ENCODE measurements around the gene FBXO21. TPM values are rescaled to one million over a fixed set of nuclear protein-coding genes. Genes with fewer than 3 reads are reported as not detected.

The FBXO21 gene
- total RNA-seq, 4 donors from 2014 or later: 42.7 to 141 (median 80.4) TPM

DNA sequence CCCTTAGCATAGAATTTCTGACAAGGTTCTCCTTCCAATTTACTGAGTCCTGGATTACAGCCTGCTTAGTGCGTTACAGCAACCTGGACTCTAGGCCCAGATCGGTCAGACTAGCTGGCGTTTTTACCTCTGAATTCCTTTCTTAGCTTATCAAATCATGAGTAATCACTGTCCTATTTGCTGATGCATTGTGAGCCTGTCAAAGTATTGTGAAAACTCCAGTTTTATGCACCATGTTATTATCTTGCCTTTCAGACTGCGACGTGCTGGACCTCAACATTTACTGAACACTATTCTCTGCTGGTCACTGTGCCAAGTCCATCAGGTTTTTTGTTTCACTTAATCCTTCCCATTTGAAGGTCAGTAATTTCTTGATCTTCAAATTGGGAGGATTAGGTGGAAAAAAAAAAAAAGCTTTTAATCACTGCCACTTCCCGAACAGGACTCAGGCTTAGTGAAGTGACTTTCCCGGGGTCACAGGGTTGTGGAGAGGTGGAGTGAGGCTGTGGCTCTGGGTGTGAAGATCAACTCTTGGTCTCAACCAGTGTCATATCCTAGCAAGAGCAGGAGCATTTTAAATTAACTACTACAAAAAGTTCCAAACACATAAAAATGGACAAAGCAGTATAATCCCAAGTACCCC, 31.2 kb downstream of the FBXO21 start:
- no peak for ATAC-seq
- Histone ChIP-seq H3K4me3 (no peak overlapping the region), H3K4me1 (no peaks in the 10 kb centered on the region), H3K36me3 (peaks cover 0 to 87% of the 10 kb centered on the region in 2 donors), H3K9me3 (no peaks in the 10 kb centered on the region), H3K27me3 (no peaks in the 10 kb centered on the region), H3K27ac (no peak overlapping the region)
- TF ChIP-seq POLR2A (IDR thresholded peaks at IDR 0.05) (no peak), CTCF (IDR thresholded peaks at IDR 0.05 in 4 of 5, conservative IDR thresholded peaks at IDR 0.05 in 1 of 5) (no peak)
- intact Hi-C loops (cut with DNase I; ENCODE audit: low total_unique reads) (loop anchor here (10.0 kb wide), 1 partner anchor 134 kb away; no protein-coding TSS in a partner anchor), in situ Hi-C loops (cut with MboI; ENCODE audit: low sequenced_read_pairs in 4 of 4) (loop anchor here in 1 of 4 donors (25.0 kb wide), 1 partner anchor 447 kb away; no protein-coding TSS in a partner anchor)
- no peak for DNase-seq

- intact Hi-C loops (cut with DNase I; ENCODE audit: low total_unique reads): loop anchor here (10.0 kb wide), 1 partner anchor 133 kb away; no protein-coding TSS in a partner anchor
- no peaks in the 10 kb centered on the region for H3K27me3 ChIP-seq
- in situ Hi-C loops (cut with MboI; ENCODE audit: low sequenced_read_pairs in 4 of 4): loop anchor here in 1 of 4 donors (25.0 kb wide), 1 partner anchor 446 kb away; no protein-coding TSS in a partner anchor
- no peak for ATAC-seq
- peaks cover 0 to 81% of the 10 kb centered on the region in 2 donors for H3K36me3 ChIP-seq
- TF ChIP-seq POLR2A (IDR thresholded peaks at IDR 0.05) (no peak), CTCF (IDR thresholded peaks at IDR 0.05 in 4 of 5, conservative IDR thresholded peaks at IDR 0.05 in 1 of 5) (no peak)
- no peak for DNase-seq
- H3K9me3 ChIP-seq: no peaks in the 10 kb centered on the region
- H3K27ac ChIP-seq: no peak overlapping the region
- no peaks in the 10 kb centered on the region for H3K4me1 ChIP-seq
- no peak overlapping the region for H3K4me3 ChIP-seq
Observed at GRCh38 chr12:117158096-117158495, 32.2 kb downstream of the FBXO21 start.

GRCh38 chr12:117155278-117156060, 34.8 kb downstream of the FBXO21 start:
- no peak overlapping the region for H3K4me3 ChIP-seq
- TF ChIP-seq POLR2A (IDR thresholded peaks at IDR 0.05) (no peak), CTCF (IDR thresholded peaks at IDR 0.05 in 4 of 5, conservative IDR thresholded peaks at IDR 0.05 in 1 of 5) (peak in 4 of 5 experiments; percentile 42 to 76 (median 52))
- ATAC-seq: no peak
- in situ Hi-C loops (cut with MboI; ENCODE audit: low sequenced_read_pairs in 4 of 4): loop anchor here in 1 of 4 donors (25.0 kb wide), 1 partner anchor 443 kb away; no protein-coding TSS in a partner anchor
- H3K27me3 ChIP-seq: no peaks in the 10 kb centered on the region
- intact Hi-C loops (cut with DNase I; ENCODE audit: low total_unique reads): loop anchor here (10.0 kb wide), 1 partner anchor 131 kb away; no protein-coding TSS in a partner anchor
- peak in 1 of 2 donors; percentile 27 for DNase-seq
- H3K36me3 ChIP-seq: peaks cover 0 to 55% of the 10 kb centered on the region in 2 donors
- H3K9me3 ChIP-seq: no peaks in the 10 kb centered on the region
- H3K27ac ChIP-seq: no peak overlapping the region
- no peaks in the 10 kb centered on the region for H3K4me1 ChIP-seq

DNA sequence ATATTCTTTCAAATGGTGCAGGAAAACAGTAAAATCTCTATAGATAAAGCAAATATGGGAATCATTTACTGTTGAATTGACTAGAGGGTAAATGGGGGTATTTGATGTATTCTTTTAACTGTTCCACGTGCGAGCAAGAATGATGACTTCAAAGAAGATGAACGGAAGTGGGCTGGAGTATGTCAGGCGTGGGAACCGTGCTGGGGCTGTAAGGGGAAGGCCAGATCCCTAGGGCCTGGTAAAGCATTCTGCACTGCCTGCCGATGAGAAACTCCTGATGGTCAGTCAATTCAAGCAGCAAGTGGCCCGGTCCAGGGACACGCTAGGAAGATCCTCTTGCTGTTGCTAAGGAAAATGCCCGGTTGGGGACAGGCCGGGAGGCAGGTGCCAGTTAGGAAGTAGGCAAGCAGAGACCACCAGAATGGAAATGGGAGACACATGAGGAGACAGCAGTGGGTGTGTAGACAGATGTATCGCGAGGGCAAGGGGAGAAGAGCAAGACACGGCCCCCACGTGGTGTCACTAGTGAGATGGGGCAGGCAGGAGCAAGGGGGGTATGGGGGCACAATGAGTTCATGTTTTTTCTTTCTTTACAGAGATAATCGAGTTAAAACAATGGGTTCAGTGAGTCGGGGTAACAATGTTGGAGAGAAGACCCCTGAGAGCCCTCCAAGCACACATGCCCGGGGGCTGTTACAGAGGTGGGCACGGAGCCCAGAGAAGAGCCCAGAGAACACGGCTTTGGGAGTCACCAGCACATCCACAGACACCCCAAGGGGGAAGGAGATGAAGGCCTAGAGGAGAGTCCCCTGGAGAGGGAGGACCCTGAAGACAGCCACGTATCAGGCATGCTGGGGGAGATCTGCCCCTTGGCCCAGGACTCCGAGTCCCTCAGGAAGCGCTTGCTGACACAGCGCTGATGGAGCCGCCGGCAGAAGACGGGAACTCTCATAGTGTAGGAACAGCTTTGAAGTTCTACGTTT, 37.2 kb downstream of the FBXO21 start:
- H3K36me3 ChIP-seq: peaks cover 0 to 44% of the 10 kb centered on the region in 2 donors

More for the DNA sequence above, 37.2 kb downstream of the FBXO21 start:
- ATAC-seq (peak in 1 of 2 donors; percentile 42), DNase-seq (no peak)
- in situ Hi-C loops (cut with MboI; ENCODE audit: low sequenced_read_pairs in 4 of 4): loop anchor here in 1 of 4 donors (25.0 kb wide), 1 partner anchor 441 kb away; no protein-coding TSS in a partner anchor
- TF ChIP-seq POLR2A (IDR thresholded peaks at IDR 0.05) (no peak), CTCF (IDR thresholded peaks at IDR 0.05 in 4 of 5, conservative IDR thresholded peaks at IDR 0.05 in 1 of 5) (no peak)
- intact Hi-C loops (cut with DNase I; ENCODE audit: low total_unique reads): loop anchor here (10.0 kb wide), 1 partner anchor 128 kb away; no protein-coding TSS in a partner anchor
- Histone ChIP-seq H3K4me3 (no peak overlapping the region), H3K9me3 (no peaks in the 10 kb centered on the region), H3K4me1 (no peaks in the 10 kb centered on the region), H3K27ac (peak overlapping the region in 1 of 4 donors; percentile 43), H3K27me3 (no peaks in the 10 kb centered on the region)

Data from gastrocnemius medialis (tissue), 4 donors.